ENCODE results near the gene SRI.
A peak's percentile ranks its signal among the peaks of the same experiment; 100 is the strongest.
"Not testable (repeated sequence)": the region's sequence is repeated elsewhere in the genome, so short reads cannot be mapped to it uniquely, and the experiment has no call there.

Gene SRI, protein sequence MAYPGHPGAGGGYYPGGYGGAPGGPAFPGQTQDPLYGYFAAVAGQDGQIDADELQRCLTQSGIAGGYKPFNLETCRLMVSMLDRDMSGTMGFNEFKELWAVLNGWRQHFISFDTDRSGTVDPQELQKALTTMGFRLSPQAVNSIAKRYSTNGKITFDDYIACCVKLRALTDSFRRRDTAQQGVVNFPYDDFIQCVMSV

GRCh38 chr7:88219781-88220747 is at the start of gene SRI:
SRI (minus strand) TSS chr7:88220038; CDS start chr7:88220026, 12 bp downstream.
- DNase-seq: peak; percentile 93

DNA sequence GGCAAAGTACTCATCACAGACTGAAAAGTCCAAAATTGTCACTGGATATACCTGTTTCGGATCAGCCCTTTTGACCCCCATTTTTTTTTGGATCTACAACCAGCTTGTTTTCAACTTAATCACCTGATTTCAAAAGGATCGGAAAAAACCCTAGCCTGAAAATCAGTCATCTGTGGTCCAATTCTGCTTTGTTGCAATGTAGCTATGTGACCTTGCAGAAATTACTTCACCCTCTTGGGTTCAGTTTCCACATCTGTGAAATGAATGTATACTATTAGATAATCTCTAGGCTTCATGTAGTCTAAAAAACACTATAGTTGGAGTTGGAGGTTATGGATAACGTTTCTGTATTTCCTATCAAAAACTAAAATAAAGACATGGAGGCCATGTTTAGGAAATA is 49.7 kb upstream of the SRI start:
- no peak for DNase-seq

DNA sequence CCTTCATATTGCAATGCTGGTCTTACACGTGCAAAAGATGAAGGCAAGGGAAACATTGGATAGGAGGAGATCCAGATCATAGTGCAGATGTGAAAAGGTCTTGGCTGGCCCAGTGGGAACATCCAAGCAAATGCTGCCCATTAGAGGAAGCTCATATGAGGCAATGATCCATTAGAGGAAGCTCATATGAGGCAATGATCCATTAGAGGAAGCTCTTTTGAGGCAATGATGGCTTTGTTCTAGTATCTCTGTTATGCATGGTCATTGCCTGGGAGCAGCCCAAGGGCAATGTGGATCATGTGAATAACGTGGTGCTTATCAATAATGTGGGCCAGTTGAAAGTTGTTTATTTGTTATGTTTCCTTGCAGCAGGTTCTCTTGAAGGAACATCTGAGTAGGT is 49.0 kb upstream of the SRI start:
- no peak for DNase-seq

GRCh38 chr7:88268051-88268450 is 48.2 kb upstream of the SRI start:
- no peak for DNase-seq

DNA sequence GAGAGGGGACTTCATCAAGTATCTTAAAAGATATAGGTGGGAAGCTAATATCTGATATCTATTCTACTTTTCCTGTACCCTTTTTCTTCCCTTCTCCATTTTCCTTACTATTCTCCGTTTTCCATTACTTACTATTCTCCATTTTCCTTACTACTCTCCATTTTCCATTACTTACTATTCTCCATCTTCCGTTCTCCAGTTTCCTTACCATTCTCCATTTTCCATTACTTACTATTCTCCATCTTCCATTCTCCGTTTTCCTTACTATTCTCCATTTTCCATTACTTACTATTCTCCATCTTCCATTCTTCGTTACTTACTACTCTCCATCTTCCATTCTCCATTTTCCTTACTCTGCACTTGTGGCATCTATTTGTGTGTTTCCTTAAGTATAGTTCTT is 47.6 kb upstream of the SRI start:
- DNase-seq: no peak

GRCh38 chr7:88264987-88265386 is 45.1 kb upstream of the SRI start:
- DNase-seq: not testable (repeated sequence)

GRCh38 chr7:88262562-88262961 is 42.7 kb upstream of the SRI start:
- DNase-seq: no peak

- DNase-seq: no peak
Observed at GRCh38 chr7:88260719-88261118, 40.9 kb upstream of the SRI start.

GRCh38 chr7:88259656-88260380 is 40.0 kb upstream of the SRI start:
- no peak for DNase-seq

- DNase-seq: not testable (repeated sequence)
Observed at GRCh38 chr7:88258296-88258695, 38.5 kb upstream of the SRI start.

DNA sequence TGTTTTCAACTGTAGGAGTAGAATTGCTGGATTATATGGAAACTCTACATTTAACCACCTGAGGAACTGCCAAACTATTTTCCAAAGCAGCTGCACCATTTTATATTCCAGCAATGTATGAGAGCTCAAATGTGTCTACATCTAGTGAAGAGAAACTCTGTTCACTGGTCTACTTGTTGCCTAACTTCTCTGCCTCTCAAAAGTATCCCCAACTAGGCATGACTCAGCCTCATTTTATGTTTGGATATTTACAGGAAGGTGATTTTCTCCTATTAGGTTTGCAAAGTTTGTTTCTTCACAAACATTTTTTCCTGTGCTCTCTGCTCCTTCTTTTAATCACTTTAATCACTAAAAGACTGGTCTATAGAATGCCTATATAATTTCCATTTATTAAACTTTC is 37.1 kb upstream of the SRI start:
- no peak for DNase-seq

GRCh38 chr7:88254721-88255424 is 35.0 kb upstream of the SRI start:
- no peak for DNase-seq

DNA sequence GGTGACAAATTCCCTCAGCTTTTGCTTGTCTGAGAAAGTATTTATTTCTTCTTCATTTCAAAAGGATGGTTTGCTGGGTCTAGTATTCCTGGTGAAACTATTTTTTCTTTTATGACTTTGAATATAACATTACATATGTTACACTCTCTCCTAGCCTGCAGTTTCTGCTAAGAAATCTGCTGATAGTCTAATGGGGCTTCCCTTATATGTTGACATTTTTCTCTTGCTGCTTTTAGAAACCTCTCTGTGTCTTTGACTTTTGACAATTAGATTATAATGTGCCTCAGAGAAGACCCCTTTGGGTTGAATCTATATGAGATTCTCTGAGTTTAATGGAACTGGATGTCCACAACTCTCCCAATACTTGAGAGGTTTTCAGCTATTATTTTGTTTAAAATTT is 33.8 kb upstream of the SRI start:
- DNase-seq: no peak

DNA sequence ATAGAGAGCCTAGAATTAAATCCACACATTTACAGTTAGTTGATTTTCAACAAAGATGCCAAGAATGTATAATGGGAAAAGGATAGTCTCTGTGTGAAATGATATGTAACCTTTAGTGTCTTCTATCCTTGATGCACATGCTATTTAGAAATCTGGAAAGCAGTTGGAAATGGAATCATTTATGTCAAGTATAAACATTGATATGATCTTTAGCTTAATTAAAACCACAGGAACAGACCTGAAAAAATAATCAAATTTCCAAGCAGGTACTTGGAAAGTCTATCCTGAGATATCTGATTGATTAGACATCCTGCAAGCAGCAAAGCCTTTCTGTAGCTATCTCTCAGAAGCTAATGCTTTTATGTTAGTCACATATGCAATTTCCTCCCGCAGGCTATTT is 24.4 kb upstream of the SRI start:
- no peak for DNase-seq

DNA sequence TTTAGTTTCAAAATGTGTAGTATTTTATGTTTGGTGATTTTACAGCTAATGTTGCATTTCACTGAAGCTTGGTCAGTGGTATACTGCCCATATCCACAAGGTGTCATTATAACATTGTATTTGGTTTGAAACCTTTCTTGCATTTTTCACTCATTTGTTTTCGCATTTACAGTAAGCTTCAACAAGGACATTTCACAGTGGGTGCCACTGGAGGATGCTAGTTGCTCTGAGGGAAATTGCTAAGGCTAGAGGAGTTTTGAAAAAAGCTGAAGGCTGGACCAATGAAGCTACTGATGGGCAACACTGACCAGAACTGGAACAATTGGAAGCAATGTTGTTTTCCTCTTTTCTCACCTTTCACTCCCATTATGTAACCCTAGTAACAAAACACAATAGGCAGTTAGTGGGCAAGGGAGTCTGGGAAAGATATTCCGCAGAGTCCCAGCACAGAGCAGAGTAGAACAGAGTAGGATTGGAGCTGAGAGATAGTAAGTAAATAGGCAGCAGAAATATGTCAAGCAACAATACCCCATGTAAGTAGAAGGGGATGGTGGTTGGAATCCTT is 23.6 kb upstream of the SRI start:
- DNase-seq: peak; percentile 0

DNA sequence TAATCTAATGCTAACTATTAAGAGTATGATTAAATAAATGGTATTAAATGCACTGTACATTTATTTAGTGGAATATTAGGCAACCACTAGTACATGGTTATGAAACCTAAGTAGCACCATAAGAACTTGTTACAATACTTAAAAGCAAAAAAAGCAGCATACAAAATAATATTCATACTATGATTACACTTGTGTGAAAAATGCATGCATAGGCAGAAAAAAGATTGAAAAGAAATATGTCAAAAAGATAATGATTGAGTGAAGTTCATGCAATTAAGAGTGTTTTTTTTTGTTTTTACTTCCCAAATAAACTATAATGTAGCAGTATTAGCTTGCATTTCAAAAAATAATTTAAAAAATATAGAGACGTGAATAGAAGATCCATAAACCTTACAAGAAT is 20.0 kb upstream of the SRI start:
- DNase-seq: no peak

DNA sequence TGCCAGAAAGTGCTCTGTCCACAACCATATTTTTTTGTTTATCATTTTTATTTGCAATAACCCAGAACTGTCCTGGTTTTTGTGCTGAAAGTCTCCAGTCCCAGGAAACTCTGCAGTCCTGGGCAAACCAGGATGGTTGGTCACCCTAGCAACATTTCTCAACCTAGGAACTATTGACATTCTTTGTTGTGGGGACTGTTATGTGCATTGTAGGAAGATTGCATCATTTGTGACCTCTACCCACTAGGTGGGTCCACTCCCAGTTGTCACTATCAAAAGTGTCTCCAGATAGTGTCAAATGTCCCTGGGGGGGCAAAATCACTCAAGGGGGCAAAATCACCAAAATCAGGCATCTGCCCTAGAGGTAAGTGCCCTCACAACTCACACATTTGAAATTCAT is 14.0 kb upstream of the SRI start:
- DNase-seq: no peak

- no peak for DNase-seq
Observed at GRCh38 chr7:88230646-88231045, 10.8 kb upstream of the SRI start.

GRCh38 chr7:88229302-88229995 is 9.6 kb upstream of the SRI start:
- DNase-seq: no peak

DNA sequence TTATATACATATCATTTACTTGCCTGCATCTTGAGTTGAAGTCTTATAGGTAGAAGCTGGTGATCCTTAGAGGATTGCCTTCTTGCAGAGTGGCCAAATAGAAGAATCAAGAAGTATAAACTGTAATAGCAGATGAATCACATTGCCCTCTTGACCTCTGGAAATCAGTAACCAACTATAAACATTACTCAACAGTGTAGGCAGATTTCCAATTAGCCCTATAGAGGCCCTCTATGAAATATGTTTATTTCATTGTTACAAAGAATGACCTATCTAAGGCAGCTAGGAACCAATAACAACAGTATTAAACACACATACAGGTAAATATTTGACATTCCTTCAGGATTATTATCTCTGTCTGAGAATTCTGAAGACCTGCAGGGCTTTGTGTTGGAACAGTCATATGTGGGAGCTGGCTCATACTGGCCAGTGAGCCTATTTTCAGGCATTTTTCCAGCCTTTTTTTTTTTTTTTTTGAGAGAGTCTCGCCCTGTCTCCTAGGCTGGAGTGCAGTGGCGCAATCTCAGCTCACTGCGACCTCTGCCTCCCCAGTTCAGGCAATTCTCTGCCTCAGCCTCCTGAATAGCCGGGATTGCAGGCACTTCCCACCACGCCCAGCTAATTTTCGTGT is 7.2 kb upstream of the SRI start:
- DNase-seq: no peak

- DNase-seq: no peak
Observed at GRCh38 chr7:88226201-88226600, 6.4 kb upstream of the SRI start.

Measured in CD4-positive, alpha-beta T cell treated with Interleukin-12 subunit alpha and Interleukin-12 subunit beta, for 1 hour (primary cell).